MM.1S (cell line): Measurements from ENCODE around the gene CXADR.

Source experiments
- DNase-seq: peaks from one replicate; pipeline ENCODE4 v3.0.0-alpha.2; 2015
- H2AFZ ChIP-seq: fragments of 300-600 bp; sonication (generic); 2 replicates; pipeline ENCODE4 v1.6.0; 2016; ENCODE audit warnings: antibody characterized with exemption, low read length
- H3F3A ChIP-seq: fragments of 300-600 bp; sonication (generic); 2 replicates; pipeline ENCODE4 v1.6.1; 2016; ENCODE audit warnings: mild to moderate bottlenecking, antibody characterized with exemption, low read length, moderate library complexity, mixed read lengths; ENCODE audit not compliant: insufficient read depth
- H3K27ac ChIP-seq: fragments of 300-600 bp; sonication (generic); 2 replicates; pipeline ENCODE4 v1.5.1; 2016; ENCODE audit warnings: mild to moderate bottlenecking, low read length
- H3K27me3 ChIP-seq: fragments of 300-600 bp; sonication (generic); replicated peaks from 2 replicates; pipeline ENCODE4 v1.6.0; 2016; ENCODE audit warnings: low read length; ENCODE audit not compliant: insufficient read depth
- H3K36me3 ChIP-seq: fragments of 300-600 bp; sonication (generic); replicated peaks from 2 replicates; pipeline ENCODE4 v1.6.1; 2016; ENCODE audit warnings: mild to moderate bottlenecking, low read length, mixed read lengths; ENCODE audit not compliant: insufficient read depth
- H3K4me1 ChIP-seq: fragments of 300-600 bp; sonication (generic); 2 replicates; pipeline ENCODE4 v1.6.1; 2016; ENCODE audit warnings: low read length, mixed read lengths
- H3K4me2 ChIP-seq: fragments of 300-600 bp; sonication (generic); 2 replicates; pipeline ENCODE4 v1.6.0; 2016; ENCODE audit warnings: low read depth, low read length
- H3K4me3 ChIP-seq: fragments of 300-600 bp; sonication (generic); 2 replicates; pipeline ENCODE4 v1.5.1; 2016; ENCODE audit warnings: low read length, mixed read lengths
- H3K79me2 ChIP-seq: fragments of 300-600 bp; sonication (generic); 2 replicates; pipeline ENCODE4 v1.6.1; 2016; ENCODE audit warnings: mixed run types, low read length, mixed read lengths
- H3K9ac ChIP-seq: fragments of 300-600 bp; sonication (generic); 2 replicates; pipeline ENCODE4 v1.6.1; 2016; ENCODE audit warnings: low read length, mixed read lengths
- H3K9me2 ChIP-seq: fragments of 300-600 bp; sonication (generic); replicated peaks from 2 replicates; pipeline ENCODE4 v1.6.1; 2016; ENCODE audit warnings: mild to moderate bottlenecking, low read length, mixed read lengths; ENCODE audit not compliant: insufficient read depth
- H3K9me3 ChIP-seq: fragments of 300-600 bp; sonication (generic); replicated peaks from 2 replicates; pipeline ENCODE4 v1.6.1; 2016; ENCODE audit warnings: mild to moderate bottlenecking, low read length, mixed read lengths; ENCODE audit not compliant: insufficient read depth
- H4K20me1 ChIP-seq: fragments of 300-600 bp; sonication (generic); 2 replicates; pipeline ENCODE4 v1.6.1; 2016; ENCODE audit warnings: mild to moderate bottlenecking, low read length, moderate library complexity, mixed read lengths; ENCODE audit not compliant: insufficient read depth
- CTCF ChIP-seq: fragments of 300-600 bp; sonication (generic); IDR thresholded peaks from 2 replicates; pipeline ENCODE4 v1.5.1; 2016; ENCODE audit warnings: antibody characterized with exemption, low read length, mixed read lengths
- EZH2 ChIP-seq: fragments of 300-600 bp; sonication (generic); optimal IDR thresholded peaks from 2 replicates; pipeline ENCODE3; 2017; ENCODE audit warnings: low read depth, mild to moderate bottlenecking, antibody characterized with exemption, low read length, mixed read lengths
- EZH2phosphoT487 ChIP-seq: fragments of 300-600 bp; sonication (generic); IDR thresholded peaks from 2 replicates; pipeline ENCODE4 v1.6.1; 2018; ENCODE audit warnings: antibody characterized with exemption, low read length

Gene CXADR

GRCh38 chr21:17609681-17610080, 96.8 kb downstream of the CXADR start:
- H3K9me3 ChIP-seq, result no peaks in the 10 kb centered on the region
- peak overlapping the region; percentile 87; the same call in 1 of the 2 replicates for H3K4me2 ChIP-seq
- no peaks in the 10 kb centered on the region for H3K9me2 ChIP-seq
- TF ChIP-seq EZH2phosphoT487 (no peak), CTCF (no peak), EZH2 (no peak)
- peaks cover 15% of the 10 kb centered on the region for H3K36me3 ChIP-seq
- no peak overlapping the region for H3K9ac ChIP-seq
- no peak for DNase-seq
- H4K20me1 ChIP-seq, result peaks cover 28% of the 10 kb centered on the region
- H3K4me3 ChIP-seq, result no peak overlapping the region
- H2AFZ ChIP-seq, result no peak overlapping the region
- H3K27ac ChIP-seq, result no peak overlapping the region
- H3F3A ChIP-seq, result peaks cover 15% of the 10 kb centered on the region
- H3K79me2 ChIP-seq, result peaks cover 79% of the 10 kb centered on the region
- peaks cover 6% of the 10 kb centered on the region for H3K4me1 ChIP-seq
- H3K27me3 ChIP-seq, result no peaks in the 10 kb centered on the region

- H3K9ac ChIP-seq, result peak overlapping the region; percentile 90
- peak overlapping the region; percentile 66; the same call in 1 of the 2 replicates for H3K27ac ChIP-seq
- H3K9me3 ChIP-seq, result no peaks in the 10 kb centered on the region
- H4K20me1 ChIP-seq, result peaks cover 19% of the 10 kb centered on the region
- H2AFZ ChIP-seq, result peak overlapping the region; percentile 68
- TF ChIP-seq EZH2phosphoT487, result no peak
- TF ChIP-seq EZH2, result no peak
- TF ChIP-seq CTCF, result no peak
- peaks cover 15% of the 10 kb centered on the region for H3F3A ChIP-seq
- H3K4me3 ChIP-seq, result peak overlapping the region; percentile 89
- peaks cover 13% of the 10 kb centered on the region for H3K36me3 ChIP-seq
- peak overlapping the region; percentile 87 for H3K4me2 ChIP-seq
- no peaks in the 10 kb centered on the region for H3K9me2 ChIP-seq
- peaks cover 67% of the 10 kb centered on the region for H3K79me2 ChIP-seq
- H3K27me3 ChIP-seq, result no peaks in the 10 kb centered on the region
- peaks cover 6% of the 10 kb centered on the region for H3K4me1 ChIP-seq
- no peak for DNase-seq
These were observed 98.1 kb downstream of the CXADR start for GRCh38 chr21:17610911-17611310.

GRCh38 chr21:17611414-17612022, 98.7 kb downstream of the CXADR start:
- Histone ChIP-seq H3F3A (peaks cover 15% of the 10 kb centered on the region), H3K27me3 (no peaks in the 10 kb centered on the region), H3K9me3 (no peaks in the 10 kb centered on the region), H3K9ac (peak overlapping the region; percentile 90), H3K4me1 (peaks cover 6% of the 10 kb centered on the region), H2AFZ (peak overlapping the region; percentile 68), H3K4me2 (peak overlapping the region; percentile 87), H3K27ac (peak overlapping the region; percentile 66), H3K79me2 (peaks cover 61% of the 10 kb centered on the region), H3K36me3 (peaks cover 13% of the 10 kb centered on the region), H3K4me3 (peak overlapping the region; percentile 89), H4K20me1 (peaks cover 19% of the 10 kb centered on the region), H3K9me2 (no peaks in the 10 kb centered on the region)
- TF ChIP-seq CTCF (no peak), EZH2 (no peak)
- DNase-seq, result peak; percentile 81
